PC-9 (cell line): ENCODE results near the gene DNAJB6. TPM values are rescaled to one million over a fixed set of nuclear protein-coding genes. Genes with fewer than 3 reads are reported as not detected.

Experiments
- BruUV-seq: library from RNA; stranded (reverse); fragments of 400-500 nt; replicated peaks from 2 replicates; lab custom pipeline; 2021; lab: Mats Ljungman, UMichigan
- CTCF ChIA-PET: fragments of 300-600 bp; sonication (Branson Sonifier 250); formaldehyde crosslinking; loops from one replicate; lab custom pipeline; 2022; ENCODE audit warnings: antibody characterized with exemption; lab: Charles Lee
- POLR2A ChIA-PET: fragments of 300-600 bp; sonication (Branson Sonifier 250); formaldehyde crosslinking; loops from one replicate; lab custom pipeline; 2022; ENCODE audit warnings: antibody characterized with exemption; ENCODE audit not compliant: unreplicated experiment; lab: Charles Lee
- DNase-seq, 2 experiments: peaks; one replicate each; pipeline versions ENCODE4 v3.0.0 to v3.0.0-alpha.2; 2015 to 2022; ENCODE audit warnings: mixed read lengths in 1 of 2
- H2AFZ ChIP-seq: fragments of 200-600 bp; sonication (generic); 2 replicates; pipeline ENCODE4 v1.8.1; 2017; ENCODE audit warnings: antibody characterized with exemption
- H3F3A ChIP-seq: fragments of 200-600 bp; sonication (generic); 2 replicates; pipeline ENCODE4 v1.8.1; 2017; ENCODE audit warnings: antibody characterized with exemption, mild to moderate bottlenecking, low read depth; ENCODE audit not compliant: insufficient read depth
- H3K27ac ChIP-seq: fragments of 200-600 bp; sonication (generic); 2 replicates; pipeline ENCODE4 v1.6.1; 2016; ENCODE audit warnings: mixed run types
- H3K27me3 ChIP-seq: fragments of 200-600 bp; sonication (generic); 2 replicates; pipeline ENCODE4 v1.6.1; 2016; ENCODE audit warnings: low read depth, mixed run types; ENCODE audit not compliant: insufficient read depth
- H3K36me3 ChIP-seq: fragments of 200-600 bp; sonication (generic); 2 replicates; pipeline ENCODE4 v1.6.1; 2016; ENCODE audit warnings: low read depth, mixed run types
- H3K4me1 ChIP-seq: fragments of 200-600 bp; sonication (generic); replicated peaks from 2 replicates; pipeline ENCODE4 v1.6.1; 2016; ENCODE audit warnings: mixed run types; ENCODE audit not compliant: insufficient read depth
- H3K4me2 ChIP-seq: fragments of 200-600 bp; sonication (generic); 2 replicates; pipeline ENCODE4 v1.6.1; 2017; ENCODE audit warnings: mixed run types
- H3K4me3 ChIP-seq: fragments of 200-600 bp; sonication (generic); 2 replicates; pipeline ENCODE4 v1.6.1; 2016; ENCODE audit warnings: mixed run types
- H3K79me2 ChIP-seq: fragments of 200-600 bp; sonication (generic); 2 replicates; pipeline ENCODE4 v1.6.1; 2017; ENCODE audit warnings: low read depth, mixed run types
- H3K9me2 ChIP-seq: fragments of 200-600 bp; sonication (generic); 2 replicates; pipeline ENCODE4 v1.8.1; 2017; ENCODE audit warnings: mild to moderate bottlenecking; ENCODE audit not compliant: insufficient read depth
- H3K9me3 ChIP-seq: fragments of 200-600 bp; sonication (generic); 2 replicates; pipeline ENCODE4 v1.8.1; 2016; ENCODE audit warnings: low read depth; ENCODE audit not compliant: insufficient read depth
- H4K20me1 ChIP-seq: fragments of 200-600 bp; sonication (generic); 2 replicates; pipeline ENCODE4 v1.8.1; 2017; ENCODE audit not compliant: insufficient read depth
- CTCF ChIP-seq: fragments of 200-600 bp; sonication (generic); conservative IDR thresholded peaks from 2 replicates; pipeline ENCODE4 v1.6.1; 2017; ENCODE audit warnings: mixed run types, antibody characterized with exemption, mild to moderate bottlenecking, moderate library complexity
- EZH2 ChIP-seq: fragments of 200-600 bp; sonication (generic); IDR thresholded peaks from 2 replicates; pipeline ENCODE4 v1.8.0; 2017; ENCODE audit warnings: antibody characterized with exemption, low read depth
- intact Hi-C: fragments of 100-400 bp; cut with micrococcal nuclease; formaldehyde crosslinking; loops from one replicate; pipeline ENCODE4 v1.10.0; 2022; ENCODE audit not compliant: unreplicated experiment
- total RNA-seq: library from RNA; stranded (reverse); gene quantifications from 2 replicates; pipeline ENCODE4 v1.2.3, GENCODE V29; 2021

DNAJB6 gene
- total RNA-seq, 1 experiment from 2014 or later = 182 TPM

GRCh38 chr7:157408258-157409101 lies 71.7 kb downstream of the DNAJB6 start:
- peaks cover 64% of the 10 kb centered on the region for H4K20me1 ChIP-seq
- BruUV-seq = no TSS peak
- peaks cover 23% of the 10 kb centered on the region for H3K79me2 ChIP-seq
- H3K9me3 ChIP-seq = no peaks in the 10 kb centered on the region
- TF ChIP-seq EZH2 (no peak), CTCF (no peak)
- no peak for DNase-seq
- intact Hi-C loops = no loop called here
- no peaks in the 10 kb centered on the region for H3K27me3 ChIP-seq
- H3K9me2 ChIP-seq = no peaks in the 10 kb centered on the region
- no peak overlapping the region for H2AFZ ChIP-seq
- H3F3A ChIP-seq = peaks cover 33% of the 10 kb centered on the region; the same call in 1 of the 2 replicates
- H3K4me2 ChIP-seq = no peak overlapping the region
- ChIA-PET POLR2A (no interaction called here), CTCF (no interaction called here)
- H3K4me1 ChIP-seq = peaks cover 10% of the 10 kb centered on the region
- no peak overlapping the region for H3K4me3 ChIP-seq
- H3K36me3 ChIP-seq = no peaks in the 10 kb centered on the region
- H3K27ac ChIP-seq = no peak overlapping the region

GRCh38 chr7:157409149-157409752 lies 72.4 kb downstream of the DNAJB6 start:
- H3K9me2 ChIP-seq = no peaks in the 10 kb centered on the region
- no peaks in the 10 kb centered on the region for H3K36me3 ChIP-seq
- POLR2A ChIA-PET = no interaction called here
- TF ChIP-seq EZH2 = no peak
- no peak for TF ChIP-seq CTCF
- no peaks in the 10 kb centered on the region for H3K27me3 ChIP-seq
- no peak overlapping the region for H3K27ac ChIP-seq
- H3K79me2 ChIP-seq = peaks cover 23% of the 10 kb centered on the region
- no peak overlapping the region for H2AFZ ChIP-seq
- peaks cover 26% of the 10 kb centered on the region; the same call in 1 of the 2 replicates for H3F3A ChIP-seq
- no peaks in the 10 kb centered on the region for H3K9me3 ChIP-seq
- H3K4me3 ChIP-seq = no peak overlapping the region
- peaks cover 57% of the 10 kb centered on the region for H4K20me1 ChIP-seq
- no peak for DNase-seq
- no peak overlapping the region for H3K4me2 ChIP-seq
- intact Hi-C loops = no loop called here
- CTCF ChIA-PET = no interaction called here
- peaks cover 10% of the 10 kb centered on the region for H3K4me1 ChIP-seq
- no TSS peak for BruUV-seq

GRCh38 chr7:157409753-157410727 lies 73.2 kb downstream of the DNAJB6 start:
- no TSS peak for BruUV-seq
- Histone ChIP-seq H3K4me3 (no peak overlapping the region), H3K4me1 (peaks cover 6% of the 10 kb centered on the region), H3K27me3 (no peaks in the 10 kb centered on the region), H3K9me3 (no peaks in the 10 kb centered on the region), H3K27ac (no peak overlapping the region), H3K4me2 (no peak overlapping the region), H3K36me3 (no peaks in the 10 kb centered on the region), H3K79me2 (peaks cover 23% of the 10 kb centered on the region), H2AFZ (no peak overlapping the region), H3K9me2 (no peaks in the 10 kb centered on the region), H4K20me1 (peaks cover 58% of the 10 kb centered on the region), H3F3A (peaks cover 19% of the 10 kb centered on the region; the same call in 1 of the 2 replicates)
- intact Hi-C loops = no loop called here
- ChIA-PET CTCF (no interaction called here), POLR2A (no interaction called here)
- no peak for DNase-seq
- TF ChIP-seq CTCF = no peak
- TF ChIP-seq EZH2 = no peak
